NCI-H2171 (cell line): Measurements from ENCODE around the gene UGGT1.

ENCODE experiments used
- DNase-seq: peaks from one replicate; lab custom pipeline; 2025; lab: John Stamatoyannopoulos, UW

Gene UGGT1, protein sequence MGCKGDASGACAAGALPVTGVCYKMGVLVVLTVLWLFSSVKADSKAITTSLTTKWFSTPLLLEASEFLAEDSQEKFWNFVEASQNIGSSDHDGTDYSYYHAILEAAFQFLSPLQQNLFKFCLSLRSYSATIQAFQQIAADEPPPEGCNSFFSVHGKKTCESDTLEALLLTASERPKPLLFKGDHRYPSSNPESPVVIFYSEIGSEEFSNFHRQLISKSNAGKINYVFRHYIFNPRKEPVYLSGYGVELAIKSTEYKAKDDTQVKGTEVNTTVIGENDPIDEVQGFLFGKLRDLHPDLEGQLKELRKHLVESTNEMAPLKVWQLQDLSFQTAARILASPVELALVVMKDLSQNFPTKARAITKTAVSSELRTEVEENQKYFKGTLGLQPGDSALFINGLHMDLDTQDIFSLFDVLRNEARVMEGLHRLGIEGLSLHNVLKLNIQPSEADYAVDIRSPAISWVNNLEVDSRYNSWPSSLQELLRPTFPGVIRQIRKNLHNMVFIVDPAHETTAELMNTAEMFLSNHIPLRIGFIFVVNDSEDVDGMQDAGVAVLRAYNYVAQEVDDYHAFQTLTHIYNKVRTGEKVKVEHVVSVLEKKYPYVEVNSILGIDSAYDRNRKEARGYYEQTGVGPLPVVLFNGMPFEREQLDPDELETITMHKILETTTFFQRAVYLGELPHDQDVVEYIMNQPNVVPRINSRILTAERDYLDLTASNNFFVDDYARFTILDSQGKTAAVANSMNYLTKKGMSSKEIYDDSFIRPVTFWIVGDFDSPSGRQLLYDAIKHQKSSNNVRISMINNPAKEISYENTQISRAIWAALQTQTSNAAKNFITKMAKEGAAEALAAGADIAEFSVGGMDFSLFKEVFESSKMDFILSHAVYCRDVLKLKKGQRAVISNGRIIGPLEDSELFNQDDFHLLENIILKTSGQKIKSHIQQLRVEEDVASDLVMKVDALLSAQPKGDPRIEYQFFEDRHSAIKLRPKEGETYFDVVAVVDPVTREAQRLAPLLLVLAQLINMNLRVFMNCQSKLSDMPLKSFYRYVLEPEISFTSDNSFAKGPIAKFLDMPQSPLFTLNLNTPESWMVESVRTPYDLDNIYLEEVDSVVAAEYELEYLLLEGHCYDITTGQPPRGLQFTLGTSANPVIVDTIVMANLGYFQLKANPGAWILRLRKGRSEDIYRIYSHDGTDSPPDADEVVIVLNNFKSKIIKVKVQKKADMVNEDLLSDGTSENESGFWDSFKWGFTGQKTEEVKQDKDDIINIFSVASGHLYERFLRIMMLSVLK (N-terminal part only)

DNA sequence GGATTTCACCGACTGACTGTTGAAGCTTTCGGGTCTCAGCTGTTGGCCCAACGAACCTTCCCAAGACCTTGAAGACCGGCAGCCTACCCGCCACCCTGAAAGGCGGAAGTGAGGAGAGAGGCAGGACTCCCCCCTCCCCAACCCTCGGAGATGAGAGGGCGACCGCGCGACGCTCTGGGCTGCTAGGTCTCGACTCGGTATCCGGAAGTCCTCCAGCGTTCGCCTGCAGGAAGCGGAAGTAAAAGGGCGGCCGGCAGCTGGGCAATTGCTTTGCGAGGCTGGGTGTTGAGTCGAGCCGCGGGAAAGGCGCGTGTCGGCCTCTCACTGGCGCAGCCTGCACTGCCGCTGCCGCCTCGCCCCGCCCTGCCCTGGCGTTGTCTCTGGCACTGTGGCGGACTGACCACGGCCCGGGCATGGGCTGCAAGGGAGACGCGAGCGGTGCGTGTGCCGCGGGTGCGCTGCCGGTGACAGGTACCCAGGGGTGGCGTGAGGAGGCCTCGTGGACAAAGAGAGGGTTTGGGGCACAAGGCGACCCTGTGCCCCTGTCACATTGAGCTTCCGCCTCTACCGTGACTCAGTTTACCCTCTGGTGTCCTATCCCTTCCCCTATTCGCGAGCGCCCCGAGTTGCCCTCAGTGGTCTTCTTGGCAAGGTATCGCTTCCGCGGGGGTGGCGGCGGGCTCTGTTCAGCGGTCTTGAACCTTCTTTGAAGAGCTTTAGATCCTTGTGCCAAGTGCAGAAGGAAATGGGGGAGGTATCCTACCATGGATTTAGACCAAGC lies at the start of gene UGGT1:
TSS of gene UGGT1 (plus strand) at position 256 of the 781 bp plus-strand sequence. CDS start at position 414, 158 bp downstream.
- peak; percentile 93 for DNase-seq

DNA sequence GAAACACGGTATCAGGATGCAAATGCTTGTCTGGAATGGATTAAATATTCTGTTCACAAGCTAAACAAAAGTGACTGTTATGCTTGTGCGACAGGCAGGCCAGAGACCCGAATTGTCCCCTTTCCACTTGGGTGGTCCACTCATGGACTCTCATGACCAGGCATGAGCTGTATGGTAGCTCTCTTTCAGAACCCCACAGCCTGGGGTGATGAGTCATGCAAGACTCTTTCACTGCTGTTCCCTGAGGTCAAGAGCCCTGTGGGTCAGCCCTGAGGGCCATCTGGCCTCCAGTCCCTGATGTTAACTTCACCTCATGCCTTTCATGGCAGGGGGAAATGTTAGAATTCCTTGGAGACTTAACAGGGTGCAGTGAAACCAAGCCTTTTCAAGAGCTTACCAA lies 49.4 kb upstream of the UGGT1 start:
- no peak for DNase-seq

GRCh38 chr2:128043041-128043440 lies 48.0 kb upstream of the UGGT1 start:
- no peak for DNase-seq

GRCh38 chr2:128053331-128053730 lies 37.7 kb upstream of the UGGT1 start:
- no peak for DNase-seq

GRCh38 chr2:128054104-128054885 lies 36.7 kb upstream of the UGGT1 start:
- DNase-seq: no peak

DNA sequence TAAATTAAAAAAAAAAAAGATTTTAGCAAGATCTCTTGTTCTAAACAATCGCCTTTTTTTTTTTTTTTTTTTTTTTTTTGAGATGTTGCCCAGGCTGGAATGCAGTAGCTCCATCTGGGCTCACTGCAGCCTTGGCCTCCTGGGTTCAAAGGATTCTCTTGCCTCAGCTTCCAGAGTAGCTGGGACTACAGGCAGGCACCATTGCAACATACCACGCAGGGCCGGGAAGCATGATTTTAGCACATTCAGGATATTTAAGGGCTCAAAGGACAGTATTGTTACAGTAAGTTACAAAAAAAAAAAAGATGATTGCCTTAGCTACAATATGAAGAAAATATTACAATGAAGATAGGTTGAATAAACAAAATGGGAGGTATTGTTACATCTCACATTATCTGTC lies 33.7 kb upstream of the UGGT1 start:
- DNase-seq: no peak

GRCh38 chr2:128058114-128058513 lies 32.9 kb upstream of the UGGT1 start:
- no peak for DNase-seq

DNA sequence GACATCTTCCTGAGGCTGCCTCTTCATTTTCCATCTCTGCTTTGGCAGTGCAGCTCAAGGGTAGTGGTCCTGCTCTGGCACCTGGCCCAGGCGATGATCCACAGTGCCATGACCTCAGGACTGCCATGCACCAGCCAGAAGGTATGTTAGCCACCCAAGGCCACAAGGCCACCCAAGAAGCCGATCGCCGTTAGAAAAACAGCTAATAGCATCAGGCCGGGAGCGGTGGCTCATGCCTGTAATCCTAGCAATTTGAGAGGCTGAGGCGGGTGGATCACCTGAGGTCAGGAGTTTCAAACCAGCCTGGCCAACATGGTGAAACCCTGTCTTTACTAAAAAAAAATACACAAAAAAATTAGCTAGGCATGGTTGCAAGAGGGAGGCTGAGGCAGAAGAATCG lies 28.4 kb upstream of the UGGT1 start:
- no peak for DNase-seq

GRCh38 chr2:128064353-128064752 lies 26.6 kb upstream of the UGGT1 start:
- DNase-seq: no peak

- DNase-seq: no peak
Observed at GRCh38 chr2:128069769-128070168, 21.2 kb upstream of the UGGT1 start.

DNA sequence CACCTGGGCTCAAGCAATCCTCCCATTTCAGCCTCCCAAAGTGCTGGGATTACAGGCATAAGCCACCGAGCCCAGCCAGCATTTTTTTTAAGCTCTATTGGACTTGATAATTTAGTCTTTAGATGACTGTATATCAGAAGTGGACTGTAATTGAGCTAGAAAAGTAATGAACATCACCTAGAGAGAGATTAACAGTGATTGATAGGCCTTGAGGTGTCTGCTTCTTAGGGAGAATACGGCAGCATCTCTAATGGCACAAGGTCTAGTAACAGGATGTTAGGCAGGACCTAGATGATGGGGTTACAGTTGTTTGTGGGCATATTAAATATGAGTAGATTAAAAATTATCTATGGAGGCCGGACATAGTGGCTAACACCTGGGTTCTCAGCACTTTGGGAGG lies 17.7 kb upstream of the UGGT1 start:
- DNase-seq: no peak

- no peak for DNase-seq
Observed at GRCh38 chr2:128076461-128077106, 14.4 kb upstream of the UGGT1 start.

DNA sequence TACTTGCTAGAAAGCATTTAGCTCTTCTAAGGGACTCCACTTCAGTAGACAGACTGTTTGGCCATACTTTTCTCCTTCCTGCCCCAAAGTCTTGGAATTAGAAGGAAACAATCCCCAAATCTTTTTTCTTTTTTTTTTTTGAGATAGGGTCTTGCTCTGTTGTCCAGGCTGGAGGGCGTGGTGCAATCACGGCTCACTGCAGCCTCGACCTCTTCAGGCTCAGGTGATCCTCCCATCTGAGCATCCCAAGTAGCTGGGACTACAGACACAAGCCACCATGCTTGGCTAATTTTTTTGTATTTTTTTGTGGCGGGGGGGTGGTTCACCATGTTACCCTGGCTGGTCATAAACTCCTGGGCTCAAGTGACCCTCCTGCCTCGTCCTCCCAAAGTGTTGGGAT lies 6.2 kb upstream of the UGGT1 start:
- DNase-seq: no peak

GRCh38 chr2:128086244-128086643 lies 4.8 kb upstream of the UGGT1 start:
- no peak for DNase-seq

DNA sequence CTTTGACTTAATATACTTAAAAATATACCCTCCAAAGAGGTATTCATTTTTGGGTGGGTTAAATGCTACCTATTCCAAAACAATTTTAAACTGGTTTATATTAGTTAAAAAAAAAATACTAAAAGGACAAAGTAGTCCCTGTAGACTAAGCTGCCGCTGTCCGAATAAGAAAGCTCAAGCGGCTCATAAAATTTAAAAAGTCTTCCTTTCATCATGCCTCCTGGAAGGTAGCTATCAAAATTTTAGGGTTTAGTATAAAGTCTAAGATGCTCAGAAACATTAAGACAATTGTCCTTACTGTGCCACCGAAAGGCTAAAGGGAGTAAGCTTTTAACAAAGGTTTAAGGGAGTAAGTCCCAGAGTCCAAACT lies 440 bp upstream of the UGGT1 start:
- no peak for DNase-seq

DNA sequence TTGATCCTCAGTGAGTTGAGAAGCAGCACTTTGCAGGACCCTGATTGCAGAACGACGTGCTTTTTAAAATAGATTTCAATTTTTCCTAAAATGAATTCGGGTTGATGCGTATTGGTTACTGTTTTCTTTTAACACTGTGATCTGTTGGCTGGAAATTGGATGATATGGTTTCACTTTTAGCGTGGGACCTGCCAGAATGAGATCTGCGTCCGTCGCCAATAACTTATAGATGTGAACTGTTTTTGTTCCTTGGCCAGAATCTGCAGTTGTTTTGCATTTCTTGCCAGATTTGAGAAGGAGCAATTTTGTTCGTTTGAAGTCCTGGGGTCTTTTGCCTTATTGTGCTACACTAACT lies 703 bp downstream of the UGGT1 start:
- DNase-seq: no peak

DNA sequence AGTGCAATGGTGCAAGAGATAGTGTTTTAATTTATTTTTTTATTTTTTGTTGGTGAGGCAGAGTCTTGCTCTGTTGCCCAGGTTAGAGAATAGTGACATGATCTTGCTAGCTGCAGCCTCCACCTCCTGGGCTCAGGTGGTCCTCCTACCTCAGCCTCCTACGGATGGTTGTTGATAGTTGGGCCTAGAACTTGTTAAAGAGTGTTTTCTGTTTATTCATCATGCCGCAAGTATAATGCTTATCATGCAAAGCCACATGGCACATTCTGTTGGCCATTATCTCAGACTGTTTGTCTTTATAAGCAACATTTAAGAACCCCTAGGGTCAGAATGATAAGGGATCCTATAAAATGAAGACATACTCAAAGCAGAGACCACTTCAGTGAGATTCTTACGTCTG lies 1.7 kb downstream of the UGGT1 start:
- DNase-seq: no peak

GRCh38 chr2:128093762-128094161 lies 2.8 kb downstream of the UGGT1 start:
- DNase-seq: no peak

GRCh38 chr2:128095201-128095600 lies 4.2 kb downstream of the UGGT1 start:
- no peak for DNase-seq

DNA sequence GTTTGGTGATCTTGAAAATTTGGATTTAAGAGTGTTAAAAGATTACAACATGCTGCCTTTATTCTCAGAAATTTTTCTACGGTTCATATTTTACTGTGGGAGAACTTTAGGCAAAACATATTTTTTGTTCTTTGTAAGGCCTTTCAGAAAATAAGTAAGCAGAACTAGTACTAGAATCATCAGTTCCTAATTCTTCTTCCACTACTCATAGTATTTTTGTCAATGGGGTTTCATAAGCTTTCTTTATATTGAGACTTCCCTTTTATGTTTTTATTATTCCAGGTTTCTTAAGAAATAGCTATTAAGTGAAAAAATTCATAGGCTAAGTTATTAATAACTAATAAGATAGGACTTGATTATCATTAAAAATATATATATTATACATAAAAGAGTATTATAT lies 12.4 kb downstream of the UGGT1 start:
- no peak for DNase-seq
